HG02588 (cell line): ENCODE data around the gene CHST11.

Source experiments
- ATAC-seq: cut with Tn5 transposase; IDR thresholded peaks from one replicate; pipeline ENCODE4 v1.9.1; 2021; ENCODE audit warnings: mild to moderate bottlenecking, moderate library complexity; ENCODE audit not compliant: unreplicated experiment

Gene CHST11

GRCh38 chr12:104578453-104578852 lies 121.7 kb downstream of the CHST11 start:
- ATAC-seq: no peak

- peak; percentile 48 for ATAC-seq
Observed at GRCh38 chr12:104579718-104580495, 123.2 kb downstream of the CHST11 start.

- ATAC-seq: no peak
Observed at GRCh38 chr12:104581005-104581570, 124.3 kb downstream of the CHST11 start.

- ATAC-seq: peak; percentile 73
Observed at GRCh38 chr12:104582739-104583138, 126.0 kb downstream of the CHST11 start.

- ATAC-seq: peak; percentile 56
Observed at GRCh38 chr12:104583301-104583700, 126.6 kb downstream of the CHST11 start.

- ATAC-seq: no peak
Observed at GRCh38 chr12:104585448-104586055, 128.8 kb downstream of the CHST11 start.

- no peak for ATAC-seq
Observed at GRCh38 chr12:104586351-104586919, 129.7 kb downstream of the CHST11 start.

GRCh38 chr12:104588047-104588920 lies 131.5 kb downstream of the CHST11 start:
- no peak for ATAC-seq

- ATAC-seq: no peak
Observed at GRCh38 chr12:104588921-104589590, 132.3 kb downstream of the CHST11 start.

GRCh38 chr12:104590022-104590421 lies 133.3 kb downstream of the CHST11 start:
- ATAC-seq: no peak

- no peak for ATAC-seq
Observed at GRCh38 chr12:104591257-104591885, 134.6 kb downstream of the CHST11 start.

- no peak for ATAC-seq
Observed at GRCh38 chr12:104593482-104593881, 136.7 kb downstream of the CHST11 start.

GRCh38 chr12:104596134-104596799 lies 139.5 kb downstream of the CHST11 start:
- no peak for ATAC-seq

GRCh38 chr12:104596898-104597843 lies 140.4 kb downstream of the CHST11 start:
- no peak for ATAC-seq

GRCh38 chr12:104598342-104599271 lies 141.9 kb downstream of the CHST11 start:
- no peak for ATAC-seq

GRCh38 chr12:104599272-104600035 lies 142.7 kb downstream of the CHST11 start:
- no peak for ATAC-seq
